HPDE6-E6E7 (cell line): ENCODE data around the gene HTRA2.

Source experiments
- DNase-seq: peaks from one replicate; pipeline ENCODE4 v3.0.0; 2011; ENCODE audit warnings: missing footprints; ENCODE audit errors: extremely low spot score

HTRA2 gene

DNA sequence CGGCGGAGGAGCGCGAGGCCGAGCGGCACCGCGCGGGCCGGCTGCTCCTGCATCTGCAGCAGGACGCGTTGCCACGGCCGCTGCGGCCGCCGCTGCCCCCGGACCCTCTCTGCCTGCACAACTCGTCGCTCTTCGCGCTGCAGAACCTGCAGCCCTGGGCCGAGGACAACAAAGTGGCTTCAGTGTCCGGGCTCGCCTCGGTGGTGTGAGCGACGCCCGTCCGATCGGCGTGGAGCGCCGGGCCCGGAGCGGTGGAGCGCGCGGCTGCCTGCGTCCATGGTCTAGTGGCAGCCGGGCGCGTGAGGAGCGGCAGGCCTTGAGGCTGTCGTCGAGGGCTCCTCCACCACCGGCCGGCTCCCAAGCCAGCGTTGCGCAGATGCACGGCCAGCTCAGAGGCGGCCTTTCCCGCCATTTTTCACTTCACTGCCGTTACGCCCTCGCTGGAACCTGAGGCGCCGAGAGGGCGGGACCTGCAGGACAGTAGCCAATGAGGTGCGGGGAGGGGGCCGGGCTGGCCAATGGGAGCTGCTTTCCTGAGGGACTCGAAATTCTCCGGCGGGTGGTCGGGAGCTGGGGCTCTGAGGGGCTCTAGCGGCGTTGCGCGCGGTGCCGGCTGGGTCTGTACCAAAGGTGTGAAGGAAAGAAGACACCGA lies 13.6 kb upstream of the HTRA2 start:
- DNase-seq = no peak

GRCh38 chr2:74516650-74517049 lies 13.1 kb upstream of the HTRA2 start:
- DNase-seq = no peak

DNA sequence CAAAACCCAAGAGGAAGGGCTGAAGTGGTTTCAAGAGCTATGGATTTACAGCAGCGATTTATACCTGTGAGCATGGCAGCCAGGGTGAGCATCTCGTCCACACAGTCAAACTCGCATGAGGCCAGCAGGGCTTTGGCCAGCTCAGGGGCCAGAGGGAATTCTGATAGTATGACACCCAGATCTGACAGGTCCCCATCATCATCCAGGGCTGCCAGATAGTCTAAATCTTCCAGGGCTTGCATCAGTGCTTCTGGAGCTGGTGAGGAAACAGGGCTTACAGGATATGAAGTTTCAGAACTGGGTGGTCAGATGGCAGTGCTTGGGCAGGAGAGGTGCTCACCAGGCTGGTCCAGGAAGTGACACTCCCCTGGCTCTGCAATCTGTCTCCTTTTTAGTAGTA lies 7.2 kb upstream of the HTRA2 start:
- no peak for DNase-seq

GRCh38 chr2:74524005-74524404 lies 5.7 kb upstream of the HTRA2 start:
- DNase-seq = no peak

DNA sequence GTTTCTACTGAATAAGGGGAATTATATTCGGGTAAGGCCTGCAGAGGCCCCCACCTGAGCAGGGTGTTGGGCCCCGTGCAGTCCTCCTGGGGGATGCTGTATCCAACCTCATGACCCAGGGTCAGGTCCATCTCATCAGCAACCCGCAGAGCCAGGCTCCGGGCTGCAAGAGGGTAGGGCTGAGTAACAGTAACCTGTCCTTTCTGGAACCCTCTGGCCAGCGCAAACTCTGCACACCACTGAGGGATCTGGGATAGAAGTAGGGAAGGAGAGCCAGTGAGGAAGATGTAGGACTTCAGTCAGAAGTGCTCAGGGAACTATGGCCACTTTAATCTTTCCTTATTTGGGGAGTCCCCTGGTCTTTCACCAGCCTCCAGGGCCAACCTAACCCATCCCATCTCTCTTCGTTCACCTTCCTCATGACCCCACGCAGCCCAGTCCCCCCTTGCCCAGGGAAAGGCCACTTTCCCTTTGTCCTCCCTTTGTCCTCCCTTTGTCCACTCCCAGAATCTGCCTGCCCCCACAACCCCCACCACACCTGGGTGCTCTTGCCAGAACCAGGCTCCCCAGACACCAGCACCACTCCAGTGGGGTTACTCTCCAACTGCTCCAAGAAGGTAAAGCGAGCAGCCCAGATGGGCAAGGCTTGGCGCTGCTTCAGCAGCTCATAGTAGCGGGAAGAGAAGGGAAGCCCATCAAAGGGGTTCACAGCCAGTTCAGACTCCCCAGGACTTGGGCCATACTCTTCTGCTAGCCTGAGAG lies 4.6 kb upstream of the HTRA2 start:
- DNase-seq = no peak

DNA sequence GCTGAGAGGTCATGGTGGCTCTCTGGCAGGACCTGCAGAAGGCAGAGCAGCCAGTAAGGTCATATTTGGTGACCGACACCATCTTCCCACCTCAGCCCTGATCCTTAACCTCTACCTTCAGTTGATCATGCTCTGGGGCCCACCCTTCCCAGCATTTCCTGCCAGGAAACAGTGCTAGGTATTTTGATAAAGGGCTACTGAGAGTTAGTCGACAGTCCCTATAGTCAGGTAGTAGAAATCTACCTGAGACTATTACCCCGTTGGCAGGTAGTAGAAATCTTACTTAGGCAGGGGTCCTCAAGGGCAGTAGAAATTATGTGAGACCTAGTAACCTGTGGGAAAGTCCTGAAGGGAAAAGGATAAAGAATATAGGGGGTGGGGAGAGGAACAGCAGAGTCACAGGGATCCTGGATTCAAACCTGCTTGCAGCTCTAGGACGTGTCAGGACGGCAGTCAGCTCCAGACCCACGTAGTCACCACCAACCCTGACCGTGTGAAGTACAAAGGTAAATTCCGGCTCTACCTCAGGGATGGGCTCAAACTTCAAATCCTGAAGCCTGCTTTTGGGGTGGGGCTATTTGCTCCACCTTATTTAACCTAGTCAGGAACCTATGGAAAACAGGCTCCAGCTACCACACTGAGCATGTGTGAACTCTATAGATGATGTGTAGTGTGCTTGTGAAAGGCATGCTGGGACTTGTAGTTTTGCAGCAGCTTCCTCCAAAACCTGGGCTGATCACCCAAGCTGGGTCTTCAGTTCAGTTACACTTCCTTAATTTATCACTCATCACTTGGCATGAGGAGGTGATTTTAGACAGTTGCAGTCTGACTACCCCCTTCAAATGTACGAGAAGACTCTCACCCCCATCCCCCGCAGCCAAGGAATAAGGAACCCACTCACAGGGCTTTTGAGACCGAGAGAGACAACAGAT lies 3.8 kb upstream of the HTRA2 start, which contains the start of gene DQX1:
DQX1 (minus strand) TSS at position 515 of the 932 bp plus-strand sequence; CDS start at position 13, 502 bp downstream.
- peak; percentile 87 for DNase-seq

- no peak for DNase-seq
Measured at GRCh38 chr2:74526649-74527230, 3.0 kb upstream of the HTRA2 start.

DNA sequence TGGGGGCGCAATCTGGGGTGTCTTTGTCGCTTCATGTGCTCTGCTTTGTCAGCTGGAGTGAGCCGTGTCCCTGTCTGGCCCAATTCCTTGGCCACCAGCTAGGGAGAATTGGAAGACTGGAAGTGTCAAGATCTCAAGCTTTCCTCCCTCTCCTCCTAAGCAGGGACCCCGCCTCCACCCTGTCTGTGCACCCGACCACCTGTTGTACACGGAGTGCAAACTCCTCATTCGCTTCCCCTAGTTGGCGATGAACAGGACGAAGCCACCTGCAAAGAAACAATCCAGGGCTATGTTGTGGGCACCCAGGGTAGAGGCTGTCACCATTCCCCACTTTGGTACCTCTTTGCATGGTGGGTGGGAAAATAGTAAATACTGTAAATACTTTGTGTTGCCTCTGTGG lies 2.0 kb upstream of the HTRA2 start:
- DNase-seq = no peak

GRCh38 chr2:74528600-74529356 lies 955 bp upstream of the HTRA2 start:
- no peak for DNase-seq

DNA sequence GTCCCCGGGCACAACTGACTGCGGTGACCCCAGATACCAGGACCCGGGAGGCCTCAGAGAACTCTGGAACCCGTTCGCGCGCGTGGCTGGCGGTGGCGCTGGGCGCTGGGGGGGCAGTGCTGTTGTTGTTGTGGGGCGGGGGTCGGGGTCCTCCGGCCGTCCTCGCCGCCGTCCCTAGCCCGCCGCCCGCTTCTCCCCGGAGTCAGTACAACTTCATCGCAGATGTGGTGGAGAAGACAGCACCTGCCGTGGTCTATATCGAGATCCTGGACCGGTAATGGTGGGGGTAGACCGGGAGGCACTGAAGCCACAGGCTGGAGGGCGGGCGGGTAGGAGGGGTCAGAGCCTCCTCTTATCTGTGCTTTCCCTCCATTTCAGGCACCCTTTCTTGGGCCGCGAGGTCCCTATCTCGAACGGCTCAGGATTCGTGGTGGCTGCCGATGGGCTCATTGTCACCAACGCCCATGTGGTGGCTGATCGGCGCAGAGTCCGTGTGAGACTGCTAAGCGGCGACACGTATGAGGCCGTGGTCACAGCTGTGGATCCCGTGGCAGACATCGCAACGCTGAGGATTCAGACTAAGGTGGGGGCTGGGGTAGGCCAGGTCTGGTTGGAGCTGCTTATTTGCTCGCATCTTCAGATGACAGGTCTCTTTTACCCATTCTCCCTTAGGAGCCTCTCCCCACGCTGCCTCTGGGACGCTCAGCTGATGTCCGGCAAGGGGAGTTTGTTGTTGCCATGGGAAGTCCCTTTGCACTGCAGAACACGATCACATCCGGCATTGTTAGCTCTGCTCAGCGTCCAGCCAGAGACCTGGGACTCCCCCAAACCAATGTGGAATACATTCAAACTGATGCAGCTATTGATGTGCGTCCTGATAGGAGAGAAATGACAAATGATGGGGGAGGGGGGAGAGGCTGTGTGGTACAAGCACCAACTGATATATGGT lies 780 bp downstream of the HTRA2 start:
- DNase-seq = no peak

GRCh38 chr2:74531666-74532065 lies 1.9 kb downstream of the HTRA2 start:
- DNase-seq = no peak

DNA sequence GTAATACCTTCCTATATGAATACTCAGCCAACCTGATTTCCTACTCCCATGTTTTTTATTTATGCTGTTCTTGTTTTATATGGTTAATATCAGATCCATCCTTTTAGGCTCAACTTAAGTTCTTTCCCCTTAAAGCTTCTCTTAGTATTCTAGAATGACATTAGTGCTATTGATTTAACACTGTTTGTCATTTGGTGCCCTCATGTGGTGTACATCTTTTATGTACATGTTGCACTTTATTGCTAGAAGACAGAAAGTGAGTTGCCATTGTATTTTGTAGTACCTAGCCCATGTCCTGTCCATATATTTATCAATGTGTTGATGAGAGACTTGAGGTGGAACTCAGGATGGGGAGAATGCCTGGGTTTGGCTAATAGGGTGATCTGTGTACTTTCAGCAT lies 2.5 kb downstream of the HTRA2 start:
- DNase-seq = no peak

- DNase-seq = no peak
Measured at GRCh38 chr2:74533464-74533863, 3.7 kb downstream of the HTRA2 start.

GRCh38 chr2:74534411-74534810 lies 4.7 kb downstream of the HTRA2 start:
- no peak for DNase-seq

- DNase-seq = no peak
Measured at GRCh38 chr2:74535440-74535965, 5.8 kb downstream of the HTRA2 start.

- no peak for DNase-seq
Measured at GRCh38 chr2:74536166-74536950, 6.6 kb downstream of the HTRA2 start.

- DNase-seq = no peak
Measured at GRCh38 chr2:74537140-74537539, 7.4 kb downstream of the HTRA2 start.

DNA sequence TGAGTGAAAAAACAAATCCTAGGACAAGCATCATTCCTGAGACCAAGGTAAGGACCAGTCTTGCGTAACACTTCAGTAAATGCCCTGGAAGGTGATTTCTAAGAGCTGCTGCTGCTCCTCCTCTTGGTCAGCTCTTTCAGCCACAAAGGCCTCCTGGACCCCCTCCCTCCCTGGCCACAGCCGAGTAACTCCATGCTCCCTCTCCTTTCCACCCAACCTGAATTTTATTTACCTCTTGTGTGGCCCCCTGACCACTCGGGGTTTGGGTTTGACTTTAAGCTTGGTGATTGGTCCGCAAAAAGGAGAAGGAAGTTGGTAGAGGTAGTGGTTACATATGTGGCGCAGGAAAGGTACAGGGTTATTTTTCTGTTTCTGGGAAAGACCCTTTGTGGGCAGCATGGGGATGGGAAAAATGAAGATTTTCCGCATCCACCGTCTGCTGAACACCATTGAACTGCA lies 9.2 kb downstream of the HTRA2 start:
- no peak for DNase-seq

DNA sequence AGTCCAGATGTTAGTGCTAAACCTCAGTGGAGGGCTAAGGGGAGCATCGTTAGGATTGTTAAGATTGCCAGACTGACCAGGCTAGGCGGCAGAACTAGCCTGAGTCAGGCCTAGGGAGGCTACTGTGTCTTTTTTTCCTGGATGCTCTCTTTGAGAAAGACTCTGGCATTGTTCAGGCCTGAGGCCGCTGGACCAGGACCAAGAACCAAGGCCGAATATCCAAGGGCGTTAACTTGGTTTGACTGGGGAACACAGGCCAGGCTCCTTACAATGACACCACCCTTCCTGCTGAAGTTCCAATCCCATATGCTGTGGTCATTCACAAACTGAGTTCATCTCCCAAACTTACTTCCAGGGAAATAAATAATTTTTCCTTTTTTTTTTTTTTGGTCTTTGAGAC lies 10.6 kb downstream of the HTRA2 start:
- no peak for DNase-seq
